NAMALWA (cell line): ENCODE measurements around the gene OBP2B.
"Not testable (repeated sequence)": the region's sequence is repeated elsewhere in the genome, so short reads cannot be mapped to it uniquely, and the experiment has no call there.

ENCODE experiments used
- DNase-seq: peaks from one replicate; pipeline ENCODE4 v3.0.0-alpha.2; 2015; ENCODE audit warnings: low spot score

Gene OBP2B

GRCh38 chr9:133238272-133238850, 29.3 kb upstream of the OBP2B start:
- DNase-seq, result peak; percentile 7

DNA sequence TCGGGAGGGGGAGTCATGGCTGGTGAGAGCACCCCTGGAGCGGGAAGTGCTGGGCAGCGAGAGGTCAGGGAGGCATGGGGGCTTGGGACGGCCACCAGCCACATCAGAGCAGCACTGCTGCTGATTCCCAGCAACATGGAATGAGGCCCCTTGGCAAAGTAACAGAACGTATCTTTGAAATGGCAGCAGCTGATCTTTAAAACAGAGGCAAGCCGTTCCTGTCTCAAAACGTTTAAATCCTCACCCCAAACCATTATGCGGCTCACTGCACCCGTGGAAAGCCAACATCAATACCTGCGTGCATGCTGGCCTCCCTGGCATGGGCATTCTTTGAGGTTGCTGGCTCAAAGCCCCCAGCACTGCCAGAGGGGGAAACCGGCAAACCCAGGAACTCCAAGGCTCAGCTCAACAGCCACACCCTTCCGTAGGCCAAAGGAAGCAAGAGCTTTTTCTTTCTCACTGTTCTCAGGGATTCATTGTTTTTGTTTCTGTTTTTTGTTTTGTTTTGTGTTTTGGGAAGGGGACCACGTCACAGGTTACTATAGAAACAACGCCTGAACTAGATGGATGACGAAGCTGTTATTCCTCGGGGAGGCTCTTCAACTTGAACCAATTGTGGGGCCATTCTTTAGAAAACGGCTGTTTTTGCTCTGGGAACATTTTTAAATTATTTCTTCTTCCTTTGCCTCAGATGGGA, 28.1 kb upstream of the OBP2B start:
- DNase-seq, result no peak

DNA sequence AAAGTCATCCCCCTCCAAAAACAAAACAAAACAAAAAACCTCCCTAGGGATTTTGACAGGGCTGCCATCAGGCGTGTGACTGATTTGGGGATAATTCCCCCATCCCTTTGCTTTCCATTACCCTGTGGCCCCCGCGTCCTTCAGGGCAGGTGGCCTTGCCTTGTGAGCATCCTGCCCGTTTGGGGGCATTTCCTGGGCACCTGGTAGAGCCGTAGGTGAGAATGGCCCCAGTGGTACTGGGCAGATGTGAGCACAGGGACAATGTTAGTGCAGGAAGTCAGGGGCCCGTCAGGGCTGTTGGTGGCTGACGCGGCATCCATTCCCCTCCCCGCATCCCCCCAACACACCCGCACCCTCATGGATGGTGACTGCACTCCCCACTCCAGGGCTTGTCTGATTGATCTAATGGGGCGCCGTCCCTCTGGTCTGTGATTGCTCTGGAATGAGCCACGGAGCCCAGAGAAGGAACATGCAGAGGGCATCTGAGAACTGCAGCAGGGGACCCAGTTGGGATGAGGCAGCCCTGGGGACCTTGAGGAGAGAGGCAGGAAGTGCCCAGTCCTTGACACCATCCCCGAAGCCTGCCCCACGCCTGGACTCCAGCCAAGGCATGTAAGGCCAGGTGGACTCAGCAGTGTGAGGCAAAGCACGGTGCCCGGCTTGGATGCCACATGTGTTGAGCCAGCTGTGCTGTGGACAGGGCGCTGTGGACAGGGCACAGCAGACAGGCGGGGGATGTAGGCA, 27.4 kb upstream of the OBP2B start:
- DNase-seq, result not testable (repeated sequence)

- no peak for DNase-seq
Measured at GRCh38 chr9:133235549-133236222, 26.6 kb upstream of the OBP2B start.

- DNase-seq, result no peak
Measured at GRCh38 chr9:133234577-133235322, 25.7 kb upstream of the OBP2B start.

- DNase-seq, result no peak
Measured at GRCh38 chr9:133233681-133234432, 24.8 kb upstream of the OBP2B start.

- DNase-seq, result not testable (repeated sequence)
Measured at GRCh38 chr9:133231934-133232568, 23.0 kb upstream of the OBP2B start.

- DNase-seq, result not testable (repeated sequence)
Measured at GRCh38 chr9:133230514-133230913, 21.5 kb upstream of the OBP2B start.

DNA sequence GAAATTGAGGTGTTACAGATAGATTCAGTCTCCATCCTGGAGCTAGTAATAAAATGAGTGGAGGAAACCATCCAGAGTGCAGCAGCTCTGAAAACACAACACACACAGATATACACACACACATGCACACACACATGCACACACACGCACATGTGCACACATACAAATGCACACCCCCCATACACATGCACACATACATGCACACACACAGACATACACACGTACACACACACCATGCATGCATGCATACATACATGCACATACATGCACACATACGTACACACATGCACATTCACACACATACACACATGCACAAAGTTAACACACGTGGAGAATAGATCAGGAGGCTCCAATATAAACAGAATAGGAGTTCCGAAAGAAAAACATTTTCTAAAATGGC, 21.0 kb upstream of the OBP2B start:
- DNase-seq, result no peak

DNA sequence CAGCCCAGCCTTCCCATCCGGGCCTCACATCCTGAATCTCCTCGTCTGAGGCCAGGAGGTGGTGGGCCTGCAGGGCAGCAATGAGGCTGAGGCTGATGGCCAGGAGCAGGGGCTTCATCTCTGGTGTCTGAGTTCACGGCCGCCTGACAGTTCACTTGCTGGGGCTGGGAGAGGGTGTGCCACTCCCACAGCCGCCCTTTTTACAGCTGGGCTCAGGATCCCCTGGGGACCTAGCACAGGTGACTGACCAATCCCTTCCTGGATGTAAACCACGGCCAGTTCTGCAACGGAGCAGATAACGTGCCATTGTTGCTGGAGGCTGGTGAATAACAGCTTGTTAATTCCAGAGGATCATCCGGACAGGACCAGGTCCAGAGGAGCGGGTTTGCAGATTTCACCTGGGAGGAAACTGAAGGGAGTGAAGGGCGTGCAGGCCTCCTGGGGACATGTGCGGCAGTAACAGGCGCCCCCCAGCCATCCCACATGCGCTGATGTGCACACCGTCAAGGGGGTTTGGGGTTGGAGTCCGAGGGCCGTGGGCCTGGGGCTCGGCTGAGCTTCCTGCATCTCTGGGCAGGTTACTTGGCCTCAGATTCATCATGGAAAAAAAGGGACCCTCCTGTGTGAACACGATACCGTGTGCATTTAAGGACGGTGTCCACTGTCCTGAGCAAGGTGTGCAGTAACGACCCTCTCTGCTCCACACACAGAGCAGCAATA, 19.6 kb upstream of the OBP2B start:
- not testable (repeated sequence) for DNase-seq

GRCh38 chr9:133227996-133228395, 18.9 kb upstream of the OBP2B start:
- DNase-seq, result not testable (repeated sequence)

DNA sequence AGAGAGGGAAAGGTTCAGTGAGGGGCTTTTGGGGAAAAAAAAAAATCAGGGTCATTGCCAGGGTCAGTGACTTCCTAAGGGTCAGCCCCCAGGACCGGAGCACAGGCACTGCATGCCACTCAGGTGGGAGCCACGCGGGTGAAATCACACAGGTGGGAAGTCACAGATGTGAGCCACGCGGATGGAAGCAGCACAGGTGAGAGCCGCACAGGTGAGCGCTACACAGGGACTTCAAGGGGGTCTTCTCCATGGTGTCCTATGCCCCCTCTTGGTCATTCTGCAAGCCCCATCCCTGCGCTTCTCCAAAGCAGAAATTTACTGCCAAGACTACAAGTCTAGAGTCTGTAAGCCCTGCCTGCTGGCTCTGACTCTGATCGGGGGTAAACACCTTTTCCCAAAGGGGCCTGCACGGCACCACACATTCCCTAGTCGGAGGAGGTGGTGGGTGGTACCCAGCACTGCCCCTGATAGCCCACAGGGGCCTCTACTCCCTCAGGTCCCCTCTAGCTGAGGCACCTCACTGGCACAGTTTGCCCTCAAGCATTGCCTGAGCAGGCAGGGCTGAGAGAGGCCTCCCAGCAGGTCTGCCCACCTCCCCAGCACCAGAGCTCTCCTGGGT, 18.3 kb upstream of the OBP2B start:
- DNase-seq, result no peak

GRCh38 chr9:133226219-133227171, 17.4 kb upstream of the OBP2B start:
- no peak for DNase-seq

DNA sequence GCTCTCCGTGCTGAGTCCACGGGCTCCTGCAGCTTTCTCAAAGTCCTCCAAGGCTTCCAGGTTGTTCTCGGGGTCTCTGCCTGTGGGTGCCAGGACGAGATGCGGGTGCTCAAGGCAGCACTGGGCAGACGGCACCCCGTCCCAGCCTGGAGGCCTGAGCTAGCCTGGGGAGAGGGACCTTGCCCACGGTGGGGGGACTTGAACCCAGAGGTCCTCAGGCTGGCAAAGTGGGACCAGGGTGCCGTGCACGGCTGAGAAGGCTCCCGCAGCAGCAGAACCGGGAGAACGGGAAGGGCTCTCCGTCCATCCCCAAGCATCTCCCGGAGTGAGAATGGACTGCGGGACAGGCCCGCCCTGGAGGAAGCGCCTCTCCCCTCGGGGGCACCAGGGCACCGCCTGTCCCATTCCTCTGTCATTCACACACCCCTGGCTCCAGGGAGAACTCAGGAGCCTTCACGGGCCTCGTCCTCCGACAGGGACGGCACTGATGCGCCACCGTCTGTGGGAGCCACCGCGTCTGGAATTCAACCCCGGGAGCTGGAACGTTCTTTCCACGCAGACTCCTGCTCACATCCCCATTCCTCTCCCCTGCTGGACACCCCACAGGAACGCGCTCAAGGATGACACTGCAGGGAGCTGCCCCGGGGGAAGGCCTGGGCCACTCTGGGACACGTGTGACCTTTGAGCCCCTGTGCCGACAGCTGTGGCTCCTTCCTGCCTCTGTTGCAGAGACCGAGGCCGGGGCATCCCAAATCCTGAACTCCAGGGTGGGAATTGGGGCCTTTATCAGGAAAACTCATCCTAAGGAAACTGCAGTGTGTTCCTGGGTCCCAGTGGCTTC, 16.3 kb upstream of the OBP2B start:
- no peak for DNase-seq

DNA sequence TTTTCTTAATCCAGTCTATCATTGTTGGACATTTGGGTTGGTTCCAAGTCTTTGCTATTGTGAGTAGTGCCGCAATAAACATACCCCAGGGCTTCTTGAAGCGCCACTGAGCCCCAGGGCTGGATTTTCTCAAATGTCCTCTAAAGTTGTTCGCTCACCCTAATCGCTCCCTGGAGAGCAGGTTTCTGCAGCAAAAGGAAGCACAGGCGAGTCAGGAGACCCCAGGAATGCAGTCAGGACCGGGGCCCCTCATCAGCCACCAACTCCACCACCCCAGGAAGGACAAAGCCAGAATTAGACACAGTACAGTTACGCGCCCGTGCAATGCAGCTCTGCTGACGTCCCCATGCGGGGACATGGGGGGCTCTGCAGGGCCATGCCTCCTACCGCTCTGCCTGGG, 15.7 kb upstream of the OBP2B start:
- DNase-seq, result no peak

- DNase-seq, result not testable (repeated sequence)
Measured at GRCh38 chr9:133223159-133223756, 14.2 kb upstream of the OBP2B start.

GRCh38 chr9:133221994-133222393, 12.9 kb upstream of the OBP2B start:
- DNase-seq, result not testable (repeated sequence)
